NCI-H345 treated with DMSO at 0.1 percent for 48 hours (cell line): ENCODE data around the gene SPTSSB.

Experiments
- DNase-seq: peaks from one replicate; lab custom pipeline; 2025; ENCODE audit not compliant: unreplicated experiment; lab: John Stamatoyannopoulos, UW

Gene SPTSSB

DNA sequence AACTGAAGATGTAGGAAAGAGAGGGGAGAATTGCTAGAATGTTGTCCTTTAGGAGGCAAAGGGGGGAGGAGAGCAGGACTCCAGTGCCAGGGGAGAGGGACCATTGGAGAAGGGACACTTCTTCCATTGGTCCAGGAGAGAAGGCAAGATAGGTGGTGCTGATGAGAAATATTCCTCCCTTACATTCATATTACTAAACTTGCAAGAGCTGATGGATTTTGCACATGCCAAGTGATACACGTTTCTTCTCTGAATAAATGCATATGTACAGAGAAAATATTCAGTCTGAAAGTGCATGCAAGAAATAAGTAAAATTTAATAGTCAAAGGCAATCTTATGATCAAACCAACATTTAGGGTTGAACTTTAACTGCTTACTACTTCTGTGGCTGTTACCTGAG, 21.5 kb upstream of the SPTSSB start:
- DNase-seq: no peak

DNA sequence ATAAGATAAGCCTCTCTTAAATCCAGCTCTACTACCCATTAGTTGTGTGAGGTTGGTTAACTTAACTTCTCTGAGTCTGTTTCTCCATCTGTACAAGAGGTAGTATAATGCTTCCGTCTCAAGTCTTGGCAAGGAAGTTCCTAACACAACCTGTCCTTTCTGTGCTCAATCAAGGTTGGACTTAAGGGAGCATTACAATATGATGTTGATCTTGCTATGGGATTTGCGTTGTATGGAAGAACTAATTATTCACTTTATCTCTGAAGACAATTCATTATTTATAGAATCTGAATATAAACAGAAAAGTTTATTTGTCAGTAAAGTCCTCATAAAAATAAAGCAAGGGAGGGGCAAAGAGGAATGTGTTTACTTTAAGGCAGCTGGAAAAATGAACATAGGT, 18.9 kb upstream of the SPTSSB start:
- DNase-seq: no peak

DNA sequence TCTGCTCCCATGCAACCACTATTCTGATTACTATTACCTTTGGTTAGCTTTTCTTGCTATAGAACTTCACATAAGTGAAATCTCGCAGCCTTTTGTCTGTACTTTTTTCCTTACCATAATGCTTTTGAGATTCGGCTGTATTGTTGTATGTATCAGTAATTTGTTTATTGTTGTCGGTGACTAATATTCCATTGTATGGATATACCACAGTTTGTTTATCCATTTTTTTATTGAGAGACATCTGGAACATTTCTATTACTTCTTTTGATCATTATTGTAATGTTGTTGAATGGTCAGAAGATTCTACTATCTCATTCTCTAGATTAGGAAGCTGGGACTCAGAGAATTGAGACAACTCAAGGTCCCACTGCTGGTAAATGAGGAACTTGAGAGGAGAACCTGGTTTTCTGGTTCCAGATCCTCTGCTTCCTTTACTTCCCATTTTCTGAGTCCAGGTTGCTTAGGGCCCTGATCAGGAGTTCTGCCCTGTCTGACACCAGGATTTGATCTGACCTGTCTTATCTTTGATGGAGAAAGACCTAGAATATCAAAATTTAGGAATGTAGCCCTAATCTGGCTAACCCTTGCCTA, 18.2 kb upstream of the SPTSSB start:
- no peak for DNase-seq

- no peak for DNase-seq
Measured at GRCh38 chr3:161388855-161389254, 17.5 kb upstream of the SPTSSB start.

DNA sequence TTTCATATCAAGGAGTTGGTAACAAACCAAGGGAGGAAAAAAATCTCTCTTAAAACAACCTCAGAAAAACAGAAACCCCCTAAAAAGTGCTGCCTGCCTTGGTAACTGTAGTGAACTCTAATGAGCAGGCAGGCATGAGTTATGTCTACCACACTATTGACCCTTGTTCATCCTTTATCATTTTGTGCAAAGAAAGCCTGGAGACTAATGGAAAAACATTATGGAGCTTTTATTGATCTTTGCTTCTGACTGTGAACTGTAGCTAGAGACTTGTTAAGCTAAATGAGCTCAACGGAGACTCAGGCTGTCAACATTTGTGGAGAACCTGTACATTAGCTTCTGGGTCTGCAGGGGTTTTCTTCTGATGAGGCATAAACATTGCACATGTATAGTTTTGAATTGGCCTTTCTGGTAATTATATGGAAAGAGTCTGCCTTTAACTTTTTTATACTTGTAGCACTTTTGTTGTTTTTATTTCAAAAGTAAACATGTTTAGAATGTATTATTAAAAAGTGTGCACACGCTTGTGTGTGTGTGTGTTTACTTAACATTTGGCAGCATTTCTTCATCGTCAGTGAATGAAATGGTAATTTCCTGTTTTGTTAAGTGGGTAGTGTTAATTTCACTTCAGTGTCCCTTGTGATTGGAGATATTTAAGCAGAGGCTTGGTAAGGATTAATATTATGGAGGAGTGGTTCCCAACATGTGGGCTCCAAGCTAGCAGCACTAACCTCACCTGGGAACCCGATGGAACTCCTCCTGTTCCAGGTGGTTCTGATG, 15.9 kb upstream of the SPTSSB start:
- no peak for DNase-seq

GRCh38 chr3:161372321-161373260, 1.3 kb upstream of the SPTSSB start:
- peak; percentile 71 for DNase-seq

DNA sequence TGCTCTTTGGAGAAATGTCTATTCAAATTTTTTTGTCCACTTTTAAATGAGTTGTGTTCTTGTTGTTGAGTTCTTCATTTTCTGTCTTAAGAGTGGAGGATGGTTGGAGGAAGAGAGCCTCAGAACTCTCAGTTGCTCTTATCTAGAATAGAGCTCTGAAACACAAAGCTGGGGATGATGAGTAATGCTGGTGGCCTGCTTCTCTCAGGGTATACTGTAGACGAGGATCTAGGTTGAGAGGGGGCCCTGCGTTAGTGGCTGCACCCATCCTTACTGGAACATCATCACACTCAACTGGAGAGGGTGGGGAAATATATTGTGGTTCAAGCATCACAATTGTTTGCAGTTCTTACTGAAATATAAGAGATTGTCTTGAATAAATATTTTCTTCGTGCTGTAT, 1.8 kb downstream of the SPTSSB start:
- no peak for DNase-seq

- no peak for DNase-seq
Measured at GRCh38 chr3:161366094-161366493, 5.2 kb downstream of the SPTSSB start.

GRCh38 chr3:161358488-161358887, 12.8 kb downstream of the SPTSSB start:
- DNase-seq: no peak

DNA sequence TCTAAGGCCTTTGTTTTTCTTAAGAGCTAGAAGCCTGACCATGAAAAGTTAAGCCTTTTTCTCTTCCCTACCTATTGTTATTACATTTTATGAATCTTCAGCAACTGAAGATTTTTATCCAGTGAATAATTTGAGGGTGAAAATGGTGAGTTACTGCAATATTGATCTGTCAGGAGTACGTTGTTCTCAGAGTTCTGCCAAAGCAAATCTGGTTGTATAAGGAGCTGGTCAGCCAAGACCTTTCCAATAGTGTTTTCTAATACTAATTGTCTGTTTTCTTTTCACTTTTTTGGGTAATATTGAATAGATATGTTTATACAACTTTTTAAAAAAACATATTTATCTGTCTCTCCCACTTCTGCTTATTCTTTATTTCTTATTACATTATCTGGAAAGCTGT, 15.0 kb downstream of the SPTSSB start:
- no peak for DNase-seq

GRCh38 chr3:161355508-161355907, 15.8 kb downstream of the SPTSSB start:
- no peak for DNase-seq

- DNase-seq: no peak
Measured at GRCh38 chr3:161354554-161354953, 16.8 kb downstream of the SPTSSB start.

GRCh38 chr3:161351330-161351729, 20.0 kb downstream of the SPTSSB start:
- DNase-seq: no peak

DNA sequence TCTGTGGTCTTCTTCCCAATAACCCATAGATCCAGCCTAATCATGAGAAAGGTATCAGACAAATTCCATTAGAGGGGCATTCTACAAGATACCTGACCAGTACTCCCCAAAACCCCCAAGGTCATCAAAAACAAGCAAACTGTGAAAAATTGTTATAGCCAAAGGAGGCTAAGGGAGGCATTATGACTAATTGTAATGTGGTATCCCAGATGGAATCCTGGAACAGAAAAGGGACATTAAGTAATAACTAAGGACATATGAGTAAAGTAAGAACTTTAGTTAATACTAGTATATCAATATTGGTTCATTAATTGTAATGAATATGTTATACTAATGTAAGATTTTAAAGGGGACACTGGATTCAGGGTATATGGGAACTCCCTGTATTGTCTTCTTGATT, 20.4 kb downstream of the SPTSSB start:
- no peak for DNase-seq

DNA sequence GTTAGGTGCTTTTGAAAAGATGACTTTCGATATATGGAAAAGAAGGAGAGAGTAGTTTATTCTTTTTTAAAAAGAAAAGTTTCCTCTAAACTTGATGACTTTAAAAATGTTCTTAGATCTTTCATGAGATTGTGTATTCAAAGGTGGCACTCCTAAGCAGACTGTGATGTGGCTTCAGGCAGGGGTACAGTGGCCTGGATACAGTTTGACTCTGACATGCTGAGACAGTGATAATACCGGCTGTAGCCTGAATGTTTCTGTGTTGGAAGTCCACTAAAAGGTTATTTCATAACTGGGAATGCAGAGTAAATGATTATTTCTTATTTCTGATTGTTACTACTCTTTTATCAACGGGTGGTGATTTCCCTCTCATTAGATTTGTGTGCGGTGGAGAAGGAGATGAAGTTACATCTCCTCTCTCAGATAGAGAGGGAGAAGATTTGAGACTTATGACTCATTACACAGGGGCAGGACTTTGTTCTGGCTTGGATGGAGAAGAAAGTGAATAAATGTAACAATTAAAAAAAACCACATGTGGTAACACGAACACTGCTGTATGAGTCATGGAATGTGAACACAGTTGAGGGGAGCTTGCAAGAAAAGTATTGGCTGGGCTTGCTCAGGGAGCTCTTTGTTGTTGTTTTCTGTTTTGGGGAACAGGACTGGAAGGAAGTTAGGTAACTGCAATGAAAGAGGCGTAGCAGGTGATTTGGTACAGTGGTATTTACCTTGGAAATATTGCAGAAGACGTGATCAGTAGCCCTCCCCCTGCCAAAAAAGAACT, 21.6 kb downstream of the SPTSSB start:
- no peak for DNase-seq

DNA sequence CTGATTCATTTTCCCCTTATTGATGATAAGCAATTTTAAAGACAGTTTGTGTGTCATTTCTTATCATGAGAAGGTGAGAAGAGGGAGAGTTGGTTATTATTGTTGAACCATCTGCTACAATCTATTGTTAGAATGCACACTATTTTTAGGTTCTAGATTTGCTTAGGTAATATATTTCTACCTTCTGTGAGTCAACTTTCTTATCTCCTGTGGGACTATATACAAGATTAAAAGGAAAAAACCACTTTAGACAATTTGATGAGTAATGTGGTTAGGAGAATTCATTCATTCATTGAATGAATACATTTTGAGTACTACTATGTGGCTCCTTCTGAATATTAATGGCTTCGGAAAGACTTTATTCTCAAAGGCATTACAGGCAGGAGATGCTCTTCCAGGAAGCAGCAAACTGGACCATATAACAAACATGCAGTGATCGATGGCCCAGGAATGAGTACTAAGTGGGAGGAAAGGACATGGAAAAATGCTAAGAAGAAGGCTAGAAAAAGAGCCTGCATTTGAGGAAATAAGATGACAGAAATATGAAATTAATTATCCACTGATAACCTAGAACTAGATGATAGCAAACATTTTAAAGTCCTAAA, 22.4 kb downstream of the SPTSSB start:
- DNase-seq: no peak

GRCh38 chr3:161347726-161348125, 23.6 kb downstream of the SPTSSB start:
- no peak for DNase-seq

DNA sequence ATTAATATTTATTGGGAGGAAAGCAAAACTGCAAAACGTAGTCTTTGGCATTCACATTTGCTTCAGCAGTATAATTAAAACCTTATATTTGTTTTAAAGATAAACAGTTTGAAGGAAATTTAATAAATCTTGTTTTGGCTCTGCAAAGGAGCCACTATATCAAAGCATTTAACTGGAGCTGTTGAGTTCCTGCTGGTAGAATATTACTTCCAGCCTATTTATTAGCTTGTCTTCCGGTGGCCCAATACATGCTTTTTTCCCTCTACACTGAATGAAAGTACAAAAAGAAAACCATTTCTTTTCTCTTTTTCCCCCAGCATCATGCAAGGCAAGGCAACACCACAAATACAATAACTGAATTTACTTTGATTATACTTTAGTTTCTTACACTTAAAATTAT, 26.3 kb downstream of the SPTSSB start:
- no peak for DNase-seq

GRCh38 chr3:161343986-161344385, 27.3 kb downstream of the SPTSSB start:
- DNase-seq: peak; percentile 37

DNA sequence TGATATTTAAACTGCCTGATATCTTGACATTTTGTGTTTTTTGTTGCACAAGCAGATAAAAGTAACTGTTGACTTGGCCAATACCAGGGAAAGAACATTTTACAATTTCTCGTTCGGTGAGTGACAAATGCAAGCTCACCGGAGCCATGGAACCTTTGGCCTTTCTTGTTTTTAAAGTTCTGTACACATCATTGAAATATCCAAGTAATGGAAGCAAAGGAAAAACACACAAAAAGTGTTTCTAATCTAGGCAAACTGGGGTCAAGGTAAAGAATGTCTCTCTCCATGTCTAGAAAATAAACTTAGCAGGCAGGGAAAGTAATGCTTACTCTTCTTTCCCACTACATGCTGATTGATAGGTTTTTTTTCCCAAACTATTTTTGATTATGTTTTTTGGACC, 27.8 kb downstream of the SPTSSB start:
- DNase-seq: no peak

- DNase-seq: no peak
Measured at GRCh38 chr3:161342629-161343028, 28.7 kb downstream of the SPTSSB start.
